ENCODE data around the gene SLC49A4.

Gene SLC49A4

GRCh38 chr3:122911901-122912300 is 117.0 kb downstream of the SLC49A4 start:
- no peak for DNase-seq

GRCh38 chr3:122912772-122913538 is 118.1 kb downstream of the SLC49A4 start:
- DNase-seq, result no peak

DNA sequence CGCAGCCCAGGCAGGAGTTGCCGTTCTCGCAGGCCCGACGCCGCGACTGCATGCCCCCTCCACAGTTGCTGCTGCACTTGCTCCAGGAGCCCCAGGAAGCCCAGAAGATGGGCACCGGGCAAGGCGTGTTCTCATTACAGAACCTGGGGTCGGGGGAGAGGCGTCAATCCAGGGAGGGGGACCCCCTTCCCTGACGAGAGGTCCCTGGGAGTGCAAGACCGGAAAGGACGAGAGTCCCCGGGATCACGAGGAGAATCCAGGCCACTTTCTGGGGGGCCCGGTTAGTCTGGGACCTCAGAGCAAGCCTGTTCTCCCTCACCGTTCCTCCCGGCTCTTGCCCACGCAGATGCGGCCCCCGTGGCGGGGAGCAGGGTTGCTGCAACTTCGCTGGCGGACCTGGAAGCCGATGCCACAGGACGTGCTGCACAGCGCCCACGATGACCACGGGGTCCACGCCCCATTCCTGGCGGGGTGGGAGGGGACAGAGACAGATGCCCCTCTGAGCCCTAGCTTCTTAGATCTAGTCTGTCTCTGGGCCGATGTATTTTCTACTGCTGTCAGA is 118.8 kb downstream of the SLC49A4 start:
- DNase-seq, result no peak

GRCh38 chr3:122915300-122916055 is 120.6 kb downstream of the SLC49A4 start:
- DNase-seq, result no peak

- DNase-seq, result no peak
Measured at GRCh38 chr3:122916084-122916483, 121.2 kb downstream of the SLC49A4 start.

DNA sequence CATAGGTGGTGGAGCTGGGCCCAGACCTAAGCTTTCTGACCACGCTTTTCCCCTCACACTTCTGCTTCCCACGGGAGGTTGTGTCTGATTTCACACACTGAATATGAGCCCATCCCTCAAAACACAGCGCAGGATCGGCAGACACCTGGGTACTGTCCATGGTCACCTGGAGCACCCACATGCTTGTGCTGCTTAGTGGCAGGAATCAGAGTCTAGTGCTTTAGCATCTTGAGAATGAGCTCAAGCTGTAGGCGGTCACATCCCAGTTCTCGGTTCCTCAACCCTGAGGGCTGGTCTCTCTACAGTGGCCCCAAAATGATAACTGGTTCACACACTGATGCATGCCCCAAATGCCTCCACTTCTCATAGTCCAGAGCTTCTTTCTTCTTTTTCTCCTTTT is 121.7 kb downstream of the SLC49A4 start:
- DNase-seq, result no peak

- DNase-seq, result no peak
Measured at GRCh38 chr3:122917412-122917811, 122.5 kb downstream of the SLC49A4 start.

DNA sequence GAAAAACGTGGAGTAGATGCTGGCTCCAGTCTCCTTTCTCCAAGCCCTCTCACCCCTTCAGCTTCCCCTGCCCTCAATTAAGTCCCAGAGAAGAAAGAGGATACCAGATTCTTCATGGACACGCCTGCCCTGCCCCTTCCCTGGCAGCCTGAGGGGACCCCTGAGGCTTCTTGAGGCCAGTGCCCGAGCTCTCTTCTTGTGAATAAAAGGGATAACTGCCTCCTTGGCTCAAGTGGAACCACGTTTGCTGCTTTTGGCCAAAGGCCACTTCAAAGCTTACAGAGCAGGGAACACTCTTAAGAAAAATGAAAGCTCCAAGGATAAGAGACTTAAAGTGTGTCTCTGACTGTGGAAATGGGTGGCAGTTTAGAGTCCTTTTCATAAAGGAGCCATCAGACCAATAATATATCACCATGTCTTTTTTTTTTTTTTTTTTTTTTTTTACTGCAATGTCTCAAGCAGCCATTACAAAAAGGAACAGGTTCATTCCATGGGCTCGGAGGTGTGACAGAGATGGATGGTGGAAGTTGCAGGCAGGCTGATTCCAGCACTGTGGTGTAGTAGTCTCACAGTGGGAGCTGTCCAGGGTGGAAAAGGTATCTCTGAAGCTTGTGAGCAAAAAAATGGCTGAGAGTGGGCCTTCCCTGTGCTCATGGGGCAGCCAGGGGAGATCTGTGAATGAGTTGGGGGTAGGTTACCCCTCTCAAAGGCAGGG is 123.9 kb downstream of the SLC49A4 start:
- DNase-seq, result no peak

GRCh38 chr3:122919291-122919610 is 124.4 kb downstream of the SLC49A4 start:
- DNase-seq, result no peak

DNA sequence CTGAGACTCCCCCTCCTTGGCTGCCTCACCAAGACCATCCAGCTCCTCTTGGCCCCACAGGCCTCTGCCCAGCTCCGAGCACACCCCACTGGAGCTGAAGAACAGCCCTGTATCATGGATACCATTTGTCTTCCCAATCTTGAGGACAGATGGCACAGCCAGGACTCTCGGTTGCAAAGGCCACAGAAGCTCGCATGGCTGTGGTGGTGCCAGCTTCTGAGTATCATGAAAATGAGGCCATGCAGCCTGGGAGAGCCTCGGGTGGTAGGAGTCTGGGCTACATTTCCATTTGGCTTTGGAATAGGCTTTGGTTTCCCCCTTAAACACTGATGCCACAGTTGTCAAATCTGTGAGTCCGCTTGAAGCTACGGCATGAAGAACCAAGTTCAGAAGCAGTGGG is 126.1 kb downstream of the SLC49A4 start:
- no peak for DNase-seq

DNA sequence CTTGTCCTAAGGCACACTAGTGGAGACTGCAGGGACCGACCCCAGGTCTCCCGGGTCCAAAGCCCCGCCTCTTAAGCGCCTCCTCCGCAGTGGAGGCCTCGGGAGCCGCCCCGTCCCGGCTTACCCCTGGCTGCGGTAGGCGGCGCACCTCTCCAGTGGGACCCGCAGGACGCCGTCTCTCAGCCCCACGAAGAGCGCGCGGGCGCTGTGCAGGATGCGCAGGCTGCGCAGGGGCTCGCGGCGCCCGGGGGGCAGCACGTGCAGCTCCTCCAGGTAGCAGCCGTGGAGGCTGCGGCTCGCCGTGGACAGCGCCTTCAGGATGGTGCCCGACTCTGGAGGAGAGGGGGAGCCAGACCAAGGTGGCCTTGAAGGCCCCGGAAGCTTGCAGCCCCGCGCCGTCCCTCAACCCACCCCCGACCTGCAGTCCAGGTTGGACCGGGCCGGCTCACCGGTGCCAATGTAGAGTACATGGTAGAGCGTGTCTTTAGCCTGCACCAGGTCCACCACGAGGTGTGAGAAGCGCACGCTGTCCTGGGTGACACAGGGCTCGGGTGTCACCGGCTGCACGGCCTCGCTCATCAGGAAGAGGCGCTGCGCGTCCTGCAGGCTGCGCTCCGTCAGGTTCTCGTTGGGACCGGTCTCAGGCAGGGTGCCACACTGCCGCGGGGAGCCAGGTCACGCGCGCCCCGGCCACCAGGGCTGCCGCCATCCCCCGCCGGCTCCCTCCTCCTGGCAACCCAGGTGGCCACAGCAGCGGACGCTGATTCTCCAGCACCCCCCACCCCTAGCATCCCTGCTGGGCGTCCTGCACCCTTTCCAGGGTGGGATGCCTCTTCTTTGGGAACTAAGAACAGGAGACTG is 127.2 kb downstream of the SLC49A4 start:
- DNase-seq, result no peak

- DNase-seq, result no peak
Measured at GRCh38 chr3:122923611-122924010, 128.7 kb downstream of the SLC49A4 start.

GRCh38 chr3:122924056-122924455 is 129.2 kb downstream of the SLC49A4 start:
- no peak for DNase-seq

DNA sequence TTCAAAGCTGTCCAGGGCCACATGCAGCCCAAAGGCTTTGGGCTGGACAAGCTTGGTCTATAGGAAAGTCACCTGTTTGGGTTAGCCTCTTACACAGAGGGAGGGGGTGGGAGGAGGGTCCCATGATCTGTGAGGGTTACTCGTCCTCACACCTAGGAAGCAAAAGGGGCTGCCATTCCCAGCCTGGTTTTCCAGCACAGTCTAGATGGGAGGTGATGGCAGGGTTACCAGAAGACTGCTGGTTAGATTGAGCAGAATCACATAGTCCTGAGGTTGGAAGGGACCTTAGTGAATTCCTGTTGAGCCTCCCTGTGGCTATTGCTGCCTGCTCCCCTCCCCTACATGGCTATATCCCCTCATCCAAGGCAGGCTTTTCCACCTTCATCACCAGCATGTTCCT is 130.9 kb downstream of the SLC49A4 start:
- no peak for DNase-seq

GRCh38 chr3:122926322-122926721 is 131.5 kb downstream of the SLC49A4 start:
- no peak for DNase-seq

GRCh38 chr3:122926811-122927210 is 131.9 kb downstream of the SLC49A4 start:
- no peak for DNase-seq

DNA sequence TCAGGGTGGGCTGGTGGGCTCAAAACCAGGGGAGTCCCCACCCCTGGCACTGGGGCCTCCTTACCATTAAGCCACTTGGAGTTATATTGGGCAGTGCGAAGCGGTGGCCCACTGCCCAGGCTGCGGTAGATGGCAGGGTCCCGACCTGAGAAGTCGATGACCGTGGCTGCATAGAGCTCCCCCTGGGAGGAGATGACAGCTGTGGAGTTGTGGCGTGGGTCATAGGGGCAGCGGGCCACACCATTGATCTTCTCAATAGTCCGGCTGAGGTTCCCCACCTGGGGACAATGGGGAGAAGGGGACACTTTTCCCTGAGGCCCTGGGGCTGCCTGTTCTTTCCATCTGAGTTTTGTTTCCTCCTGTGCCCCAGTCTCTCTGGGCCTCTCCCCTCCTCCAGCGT is 132.9 kb downstream of the SLC49A4 start:
- DNase-seq, result no peak

GRCh38 chr3:122928396-122929187 is 133.7 kb downstream of the SLC49A4 start:
- no peak for DNase-seq

- DNase-seq, result no peak
Measured at GRCh38 chr3:122929188-122930062, 134.6 kb downstream of the SLC49A4 start.

Data from hematopoietic multipotent progenitor cell treated with erythropoietin and hydrocortisone succinate and interleukin-3 and kit ligand, for 8 days (in vitro differentiated cells).